22Rv1 (cell line): Measurements from ENCODE around the gene PLEKHG1.

Source experiments
- ZFX ChIP-seq: fragments of 450-650 bp; IDR thresholded peaks from 2 replicates; pipeline ENCODE4 v1.6.1; 2017; ENCODE audit warnings: antibody characterized with exemption, borderline replicate concordance
- TF ChIP-seq, protein P1 (sequence below): fragments of 450-650 bp; IDR thresholded peaks from 2 replicates; pipeline ENCODE4 v1.5.1; 2017; ENCODE audit warnings: mild to moderate bottlenecking

DNA sequence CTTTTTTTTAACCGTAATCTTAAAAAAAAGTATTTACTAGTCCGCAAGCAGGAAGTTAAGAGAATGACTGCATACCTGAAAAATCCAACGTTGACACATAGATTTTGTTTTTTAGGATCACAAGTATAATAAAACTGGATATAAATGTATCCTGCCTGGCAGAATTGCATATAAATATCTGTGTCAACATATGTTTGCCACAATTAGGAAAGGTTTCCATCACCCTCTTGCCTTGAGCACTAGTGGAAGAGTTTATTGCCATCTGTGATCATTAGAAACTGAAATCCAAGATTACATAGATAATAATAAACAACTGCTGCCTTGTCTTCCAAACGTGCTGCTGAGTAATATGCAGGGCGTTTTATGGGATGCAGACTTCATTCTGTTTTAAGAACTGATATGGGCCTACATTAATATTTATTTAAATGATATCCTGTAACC, 27.9 kb downstream of the PLEKHG1 start:
- TF ChIP-seq, protein P1, sequence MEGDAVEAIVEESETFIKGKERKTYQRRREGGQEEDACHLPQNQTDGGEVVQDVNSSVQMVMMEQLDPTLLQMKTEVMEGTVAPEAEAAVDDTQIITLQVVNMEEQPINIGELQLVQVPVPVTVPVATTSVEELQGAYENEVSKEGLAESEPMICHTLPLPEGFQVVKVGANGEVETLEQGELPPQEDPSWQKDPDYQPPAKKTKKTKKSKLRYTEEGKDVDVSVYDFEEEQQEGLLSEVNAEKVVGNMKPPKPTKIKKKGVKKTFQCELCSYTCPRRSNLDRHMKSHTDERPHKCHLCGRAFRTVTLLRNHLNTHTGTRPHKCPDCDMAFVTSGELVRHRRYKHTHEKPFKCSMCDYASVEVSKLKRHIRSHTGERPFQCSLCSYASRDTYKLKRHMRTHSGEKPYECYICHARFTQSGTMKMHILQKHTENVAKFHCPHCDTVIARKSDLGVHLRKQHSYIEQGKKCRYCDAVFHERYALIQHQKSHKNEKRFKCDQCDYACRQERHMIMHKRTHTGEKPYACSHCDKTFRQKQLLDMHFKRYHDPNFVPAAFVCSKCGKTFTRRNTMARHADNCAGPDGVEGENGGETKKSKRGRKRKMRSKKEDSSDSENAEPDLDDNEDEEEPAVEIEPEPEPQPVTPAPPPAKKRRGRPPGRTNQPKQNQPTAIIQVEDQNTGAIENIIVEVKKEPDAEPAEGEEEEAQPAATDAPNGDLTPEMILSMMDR, result no peak
- TF ChIP-seq ZFX, result no peak
